GM18508 (cell line): Measurements from ENCODE around the gene HVCN1.
"Not testable (repeated sequence)": the region's sequence is repeated elsewhere in the genome, so short reads cannot be mapped to it uniquely, and the experiment has no call there.

Experiments
- ATAC-seq: cut with Tn5 transposase; IDR thresholded peaks from one replicate; pipeline ENCODE4 v1.9.1; 2021; ENCODE audit warnings: moderate number of reproducible peaks; ENCODE audit not compliant: insufficient read depth, unreplicated experiment

HVCN1 gene

DNA sequence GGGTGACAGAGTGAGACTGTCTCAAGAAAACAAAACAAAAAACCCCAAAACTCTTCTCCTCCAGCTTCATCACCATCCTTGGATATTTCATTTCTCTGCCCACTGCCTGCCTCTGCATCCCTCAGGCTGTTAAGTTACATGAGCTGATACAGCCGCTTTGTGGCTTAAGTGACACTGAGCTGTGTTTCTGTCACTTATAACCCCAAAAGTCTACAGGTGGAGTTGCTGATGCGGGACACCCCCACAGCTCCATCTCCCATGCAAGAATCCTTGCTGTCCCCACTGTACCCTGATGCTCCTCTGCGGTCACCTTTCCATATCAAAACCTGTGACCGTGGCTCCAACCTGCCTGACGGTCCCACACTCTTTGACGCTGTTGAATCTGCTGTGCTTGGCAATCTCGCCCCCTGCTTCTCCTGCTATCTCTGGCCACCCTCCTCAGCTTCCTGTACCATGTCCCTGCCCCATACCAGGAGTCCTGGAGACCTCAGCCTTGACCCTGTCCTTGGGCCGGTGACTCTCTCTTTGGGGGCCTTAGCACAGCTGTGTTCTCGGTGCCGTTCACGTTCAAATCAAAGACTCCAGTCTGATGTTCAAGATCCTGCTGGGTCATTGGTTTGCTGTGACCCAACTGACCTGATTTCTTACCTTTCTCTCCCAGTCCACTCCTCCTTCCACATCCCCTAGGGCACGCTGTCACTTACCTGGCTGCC lies 20.3 kb downstream of the HVCN1 start:
- no peak for ATAC-seq

DNA sequence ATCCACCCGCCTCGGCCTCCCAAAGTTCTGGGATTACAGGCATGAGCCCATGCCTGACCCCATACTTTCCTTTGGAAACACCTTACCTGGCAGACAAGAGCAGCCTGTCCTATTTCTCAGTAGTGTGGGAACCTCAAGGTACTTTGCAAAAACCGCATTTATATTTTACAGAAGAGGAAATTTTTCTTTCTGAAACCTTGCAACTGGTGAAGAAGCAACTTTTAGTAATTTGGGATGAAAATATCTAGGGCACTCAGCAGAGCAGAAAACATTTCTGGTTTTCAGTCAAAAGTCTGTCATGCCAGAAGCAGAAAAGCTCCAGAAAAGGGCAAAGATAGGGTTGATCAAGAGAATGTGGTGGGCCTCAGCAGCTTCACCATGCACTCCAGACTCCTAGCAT lies 21.2 kb downstream of the HVCN1 start:
- ATAC-seq, result no peak

DNA sequence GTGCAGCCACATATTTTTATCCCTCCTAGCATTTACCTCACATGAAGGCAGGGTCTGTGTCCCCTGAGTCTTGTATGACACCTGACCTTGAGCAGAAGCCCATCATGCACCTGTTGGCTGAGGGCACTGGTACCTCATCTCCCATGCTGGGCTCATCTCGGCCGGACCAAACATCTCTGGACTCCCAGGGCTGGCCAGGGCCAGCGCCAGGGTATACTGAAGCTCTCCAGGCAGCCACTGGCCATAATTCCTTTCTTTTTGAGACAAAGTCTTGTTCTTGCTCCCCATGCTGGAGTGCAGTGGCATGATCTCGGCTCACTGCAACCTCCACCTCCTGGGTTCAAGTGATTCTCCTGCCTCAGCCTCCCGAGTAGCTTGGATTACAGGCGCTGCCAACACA lies 22.0 kb downstream of the HVCN1 start:
- ATAC-seq, result no peak

DNA sequence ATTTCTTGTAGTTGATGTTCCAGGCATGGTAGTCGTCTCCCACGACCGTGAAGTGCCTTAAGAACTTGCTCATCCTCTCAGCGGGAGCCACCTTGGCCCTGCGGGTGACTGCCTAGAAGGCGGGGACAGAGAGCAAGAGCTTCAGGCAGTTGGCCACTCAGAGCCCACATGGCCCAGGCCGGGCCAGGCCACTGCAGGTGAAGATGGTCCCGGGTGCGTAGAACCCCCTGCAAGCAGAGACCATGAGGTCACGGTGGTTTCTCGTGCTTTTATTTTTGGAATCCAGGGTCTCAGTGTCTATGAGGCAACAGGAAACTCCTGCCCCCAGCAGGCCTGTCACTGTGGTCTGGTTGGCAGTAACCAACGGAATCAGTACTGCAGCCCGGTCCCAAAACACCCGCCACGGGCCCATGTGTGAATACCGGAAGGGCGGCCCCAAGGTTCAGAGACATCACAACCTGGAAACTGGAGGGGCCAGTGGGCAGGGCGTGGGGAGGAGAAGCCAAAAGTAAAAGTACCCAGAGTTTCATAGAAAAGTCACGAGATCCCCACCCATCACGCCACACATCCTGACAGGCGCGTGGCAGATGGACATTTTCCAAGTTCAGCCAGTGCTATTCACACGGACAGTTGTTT lies 27.5 kb downstream of the HVCN1 start:
- ATAC-seq, result peak; percentile 79

DNA sequence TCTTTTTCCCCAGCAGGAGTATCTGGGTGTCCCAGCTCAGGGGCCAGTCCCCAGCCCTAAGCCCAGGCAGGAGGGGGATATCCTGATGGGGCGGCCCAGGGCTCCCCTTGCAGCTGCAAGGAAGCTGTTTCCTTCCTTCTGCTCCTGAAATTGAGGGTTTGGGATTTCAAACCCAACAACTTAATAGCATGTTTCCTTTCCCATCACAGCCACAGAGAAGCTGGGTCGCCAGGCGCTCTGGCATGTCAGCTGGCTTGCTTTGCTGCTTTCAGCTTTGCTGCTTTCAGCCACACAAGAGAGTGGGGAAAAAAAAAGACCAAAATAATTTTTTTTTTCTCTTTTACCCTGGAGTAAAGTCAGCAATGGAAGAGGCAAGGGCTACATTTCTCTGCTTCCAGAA lies 30.0 kb downstream of the HVCN1 start:
- no peak for ATAC-seq

DNA sequence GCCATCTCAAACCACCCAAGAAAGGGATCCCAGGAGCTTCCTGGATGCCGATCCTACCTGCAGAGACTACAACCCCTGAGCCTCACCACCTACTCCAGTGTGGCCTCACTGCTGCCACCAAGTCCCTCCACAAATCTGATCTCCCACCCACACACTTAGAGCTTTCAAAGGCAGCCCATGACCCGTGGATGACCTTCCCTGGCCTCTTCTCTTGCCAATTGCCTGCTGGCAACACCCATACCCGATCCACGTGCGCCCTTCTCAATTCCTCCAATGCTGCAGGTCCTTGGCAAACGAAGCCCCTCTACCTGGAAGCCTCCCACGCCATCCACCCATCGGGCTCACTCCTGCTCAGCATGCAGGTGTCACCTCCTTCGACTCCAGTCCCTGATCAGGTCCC lies 30.7 kb downstream of the HVCN1 start:
- no peak for ATAC-seq

DNA sequence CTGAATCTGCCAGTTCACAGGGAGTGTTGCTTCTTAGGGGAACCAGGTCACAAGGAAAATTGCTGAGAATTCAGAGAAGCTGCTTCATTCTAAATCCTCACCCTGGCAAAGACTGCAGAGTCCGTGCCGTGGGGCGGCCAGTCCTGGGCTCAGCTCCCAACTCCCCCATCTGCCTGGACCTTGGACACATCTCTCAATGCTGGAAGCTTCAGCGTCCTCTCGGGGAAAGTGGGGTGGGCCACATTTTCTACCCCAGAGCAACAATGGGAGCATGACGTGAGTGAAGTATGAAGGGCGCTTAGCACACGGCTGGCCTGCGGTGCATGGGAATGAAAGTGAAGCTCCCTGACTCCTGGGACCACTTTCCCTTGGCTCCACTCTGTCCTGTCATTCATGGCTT lies 31.2 kb downstream of the HVCN1 start:
- ATAC-seq, result no peak

DNA sequence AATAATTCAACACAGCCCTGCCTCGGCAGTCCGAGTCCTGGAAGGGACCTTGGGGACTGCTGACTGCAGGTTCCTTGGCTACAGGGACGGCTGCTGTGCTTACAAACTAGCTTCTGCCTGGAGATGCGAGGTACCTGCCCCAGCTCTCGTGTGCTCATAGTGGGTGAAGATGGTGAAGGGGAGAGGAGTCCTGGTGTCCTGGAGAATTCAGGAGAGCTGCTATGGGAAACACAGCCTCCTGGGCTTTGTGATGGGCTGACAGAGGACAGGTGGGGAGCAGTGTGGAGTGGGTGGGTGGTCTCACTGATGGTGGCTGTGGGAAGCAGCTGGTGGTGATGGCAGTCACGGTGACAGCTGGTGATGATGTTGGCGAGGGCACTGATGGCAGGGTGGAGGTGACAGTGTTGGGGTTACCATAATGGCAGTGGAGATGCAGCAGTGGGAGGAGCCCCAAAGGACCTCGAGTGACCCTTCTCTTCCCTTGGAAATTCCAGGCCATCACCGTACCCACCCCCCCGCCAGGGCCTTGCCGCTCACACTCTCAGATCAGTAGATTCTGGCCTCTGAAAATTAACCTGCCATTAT lies 32.8 kb downstream of the HVCN1 start:
- no peak for ATAC-seq

DNA sequence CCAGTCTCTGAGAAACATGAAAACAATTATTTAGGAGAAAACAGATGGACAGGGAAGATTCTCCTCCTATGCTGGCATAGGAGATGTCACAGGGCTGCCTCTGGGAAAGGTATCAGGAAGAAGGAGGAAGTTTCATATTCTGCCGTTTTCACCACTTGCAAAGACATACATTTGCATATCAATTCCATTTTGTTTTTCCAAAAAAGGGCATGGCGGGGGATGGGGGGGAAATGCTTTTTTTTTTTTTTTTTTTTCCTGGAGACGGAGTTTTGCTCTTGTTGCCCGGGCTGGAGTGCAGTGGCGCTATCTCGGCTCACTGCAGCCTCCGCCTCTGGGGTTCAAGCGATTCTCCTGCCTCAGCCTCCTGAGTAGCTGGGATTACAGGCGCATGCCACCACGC lies 34.7 kb downstream of the HVCN1 start:
- not testable (repeated sequence) for ATAC-seq

DNA sequence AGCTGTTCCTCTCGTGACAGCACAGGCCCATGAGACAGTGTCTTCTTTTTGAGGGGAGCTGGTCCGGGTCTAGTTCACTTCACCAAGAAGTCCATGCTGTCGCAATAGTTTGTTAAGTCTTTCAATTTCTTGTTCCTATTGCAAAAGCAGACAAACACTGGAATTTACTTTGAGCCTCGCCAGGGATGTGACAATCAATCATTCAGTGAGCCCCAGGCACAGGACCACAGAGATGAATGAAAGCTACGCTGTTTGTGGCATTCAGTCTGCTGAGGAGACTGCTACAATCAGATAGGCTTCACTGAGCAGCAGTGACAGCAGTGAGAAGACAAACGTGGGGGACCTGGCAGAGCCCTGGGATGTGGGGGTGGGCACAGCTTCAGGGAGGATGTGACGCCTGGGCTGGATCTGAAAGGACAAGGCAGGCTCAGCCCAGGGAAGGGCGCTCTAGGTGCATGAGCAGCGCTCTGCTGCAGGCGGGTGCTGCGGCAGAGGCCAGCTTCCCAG lies 39.5 kb downstream of the HVCN1 start:
- ATAC-seq, result no peak

DNA sequence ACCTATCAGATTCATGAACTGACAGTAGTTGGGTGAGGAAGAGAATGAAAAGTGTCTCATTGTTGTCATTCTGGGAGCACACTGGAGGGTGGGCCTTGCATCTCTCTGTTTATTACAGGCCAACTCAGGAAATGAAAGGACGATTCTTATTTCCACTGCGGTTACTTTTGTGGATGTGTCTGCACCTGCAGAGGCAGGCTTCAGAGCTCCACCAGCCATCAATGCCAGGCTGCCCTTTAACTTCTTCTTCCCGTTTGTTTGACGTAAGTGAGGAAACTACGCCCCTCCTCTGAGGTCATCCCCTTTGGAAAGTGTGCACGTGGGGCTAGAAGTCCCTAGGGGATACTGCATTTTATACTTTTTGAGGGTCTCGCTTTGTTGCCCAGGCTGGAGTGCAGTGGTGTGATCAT lies 41.3 kb downstream of the HVCN1 start:
- ATAC-seq, result no peak

DNA sequence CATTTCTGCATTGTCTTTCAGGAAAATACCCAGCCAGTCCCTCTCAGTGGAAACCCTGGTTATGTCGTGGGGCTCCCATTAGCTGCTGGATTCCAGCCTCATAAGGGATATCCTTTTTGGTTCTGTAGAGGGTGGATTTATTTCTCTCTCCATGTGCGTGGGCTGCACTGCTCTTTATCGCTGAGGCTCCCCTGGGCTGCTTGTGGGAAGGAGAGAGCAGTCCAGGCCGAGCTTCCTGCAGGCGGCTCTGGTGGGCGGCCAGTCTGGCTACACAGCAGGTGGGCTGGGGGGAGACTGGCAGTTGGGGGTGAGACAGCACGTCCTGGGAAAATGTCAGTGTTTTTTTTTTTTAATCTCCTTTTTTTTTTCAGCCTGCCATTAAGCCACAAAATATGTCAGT lies 47.4 kb downstream of the HVCN1 start:
- no peak for ATAC-seq

DNA sequence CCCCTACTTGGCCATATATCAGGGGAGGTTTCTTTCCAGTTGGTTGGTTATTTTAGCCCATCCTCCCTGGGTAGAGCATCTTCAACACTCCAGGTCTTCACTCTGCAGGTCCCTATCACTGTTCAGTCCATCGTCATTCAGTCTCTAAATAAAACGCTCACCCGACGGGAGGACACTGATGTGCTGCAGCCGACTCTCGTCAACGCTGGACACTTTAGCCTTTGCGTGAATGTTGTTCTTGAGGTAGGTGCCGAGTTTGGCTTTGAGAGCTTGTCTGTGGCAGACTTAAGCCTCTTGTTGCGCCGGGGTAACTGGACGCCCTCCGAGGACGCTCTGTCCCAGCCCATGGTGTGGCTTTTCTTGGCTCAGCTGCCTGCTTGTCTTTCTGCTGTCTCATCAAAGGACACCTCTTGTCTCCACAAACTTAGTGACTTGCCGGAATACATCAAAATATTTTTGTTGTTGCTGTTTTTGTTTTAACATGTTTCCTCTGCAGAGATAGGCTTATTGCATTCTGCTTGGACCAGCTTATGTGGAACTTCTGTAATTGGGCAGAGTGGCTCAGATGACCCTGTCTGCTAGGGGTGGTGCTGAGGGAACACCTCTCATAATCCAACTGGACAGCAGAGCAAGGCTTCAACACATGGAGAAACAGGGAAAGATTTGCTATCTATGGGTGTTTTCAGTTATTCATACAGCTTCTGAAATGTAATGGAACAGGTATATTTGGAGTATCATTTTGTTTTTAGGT lies 48.5 kb downstream of the HVCN1 start:
- ATAC-seq, result no peak

DNA sequence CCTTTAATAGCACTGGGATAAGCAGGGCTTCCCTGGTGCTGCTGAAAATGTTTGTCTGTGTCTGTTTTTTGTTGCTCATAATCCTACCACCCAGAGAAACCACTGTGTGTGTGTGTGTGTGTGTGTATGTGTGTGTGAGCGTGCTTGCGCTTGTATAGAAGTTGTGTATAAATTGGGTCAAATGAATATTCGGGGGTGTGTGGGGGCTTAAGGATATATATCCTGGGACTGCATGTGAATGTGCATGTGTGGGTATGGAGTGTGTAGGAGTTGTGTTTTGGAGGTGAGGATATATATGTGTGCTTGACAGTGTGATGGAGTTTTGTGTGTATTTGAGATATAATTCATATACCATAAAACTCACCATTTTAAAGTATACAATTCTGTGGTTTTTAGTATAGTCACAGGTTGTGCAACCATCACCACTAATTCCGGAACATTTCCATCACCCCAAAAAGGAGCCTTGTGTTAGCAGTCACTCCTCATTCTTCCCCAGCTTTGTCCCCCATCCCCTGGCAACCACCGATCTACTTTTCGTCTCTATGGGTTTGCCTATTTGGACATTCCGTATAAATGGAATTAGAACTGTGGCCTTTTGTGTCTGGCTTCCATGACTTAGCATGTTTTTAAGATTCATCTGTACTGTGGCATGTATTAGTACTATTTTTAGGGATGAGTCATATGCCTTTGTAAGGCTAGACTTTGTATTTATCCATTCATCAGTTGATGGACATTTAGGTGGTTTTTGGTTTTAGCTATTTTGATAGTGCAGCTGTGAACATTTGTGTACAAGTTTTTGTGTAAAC lies 49.4 kb downstream of the HVCN1 start:
- ATAC-seq, result no peak

DNA sequence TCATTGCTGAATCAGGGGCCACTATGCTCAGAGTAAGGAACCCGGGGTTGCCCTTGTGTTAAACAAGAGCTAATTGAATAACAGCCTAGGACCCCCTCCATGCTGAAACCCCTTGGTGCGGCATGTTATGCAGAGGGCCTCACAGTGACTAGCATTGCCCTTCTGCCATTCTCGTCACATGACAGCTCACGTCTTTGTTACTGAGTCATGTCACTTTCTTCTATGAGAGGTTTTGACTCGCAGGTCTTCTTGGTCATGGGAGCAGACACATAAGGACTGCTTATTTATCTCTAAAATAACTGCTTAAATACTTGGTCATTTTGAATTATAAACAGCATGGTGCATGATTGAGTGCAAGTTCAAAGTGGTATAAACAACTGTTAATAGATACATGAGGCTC lies 50.1 kb downstream of the HVCN1 start:
- ATAC-seq, result no peak

DNA sequence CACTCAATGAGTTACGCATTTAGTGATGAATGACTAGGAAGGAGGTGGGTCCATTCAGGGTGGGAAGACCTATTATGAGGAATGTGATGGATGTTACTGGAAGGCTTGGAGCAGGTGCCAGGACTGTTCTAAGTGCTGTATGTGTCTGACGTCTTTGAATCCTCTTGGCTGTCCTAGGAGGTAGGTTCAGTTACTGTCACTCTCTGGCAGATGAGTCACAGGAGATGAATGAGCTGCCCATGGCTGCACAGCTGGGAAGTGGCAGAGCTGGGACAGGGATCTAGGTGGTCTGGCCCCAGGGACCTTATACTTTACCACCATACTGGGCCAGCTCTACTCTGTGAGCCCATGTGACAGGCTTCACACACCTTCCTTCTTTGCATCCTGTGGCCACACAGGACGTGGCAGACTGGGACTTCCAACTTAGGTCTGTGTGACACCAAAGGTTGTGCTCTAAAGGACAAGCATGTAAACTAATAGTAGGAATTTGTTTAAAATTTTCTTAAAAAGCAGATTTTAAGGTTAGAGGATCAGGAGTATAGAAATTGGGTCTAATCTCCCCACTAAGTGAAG lies 51.0 kb downstream of the HVCN1 start:
- no peak for ATAC-seq

DNA sequence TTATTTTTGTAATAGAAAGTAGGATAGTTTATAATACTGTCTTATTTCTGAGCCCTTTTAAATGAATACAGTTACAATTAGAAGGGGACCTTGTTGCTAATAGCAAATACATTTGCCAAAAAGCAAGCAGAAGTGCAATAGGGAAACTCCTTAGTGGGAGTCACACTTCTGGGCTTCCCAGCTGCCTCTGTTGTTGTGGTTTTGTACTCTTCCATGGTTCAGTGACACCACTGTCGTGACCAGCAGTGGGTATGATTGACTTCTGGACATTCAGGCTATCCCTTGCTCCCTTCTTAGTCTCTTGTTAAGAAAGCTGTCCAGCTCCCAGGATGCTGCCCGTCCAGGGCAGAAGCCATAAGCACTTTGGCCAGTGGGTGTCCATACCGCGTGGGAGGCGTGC lies 52.4 kb downstream of the HVCN1 start:
- ATAC-seq, result no peak

DNA sequence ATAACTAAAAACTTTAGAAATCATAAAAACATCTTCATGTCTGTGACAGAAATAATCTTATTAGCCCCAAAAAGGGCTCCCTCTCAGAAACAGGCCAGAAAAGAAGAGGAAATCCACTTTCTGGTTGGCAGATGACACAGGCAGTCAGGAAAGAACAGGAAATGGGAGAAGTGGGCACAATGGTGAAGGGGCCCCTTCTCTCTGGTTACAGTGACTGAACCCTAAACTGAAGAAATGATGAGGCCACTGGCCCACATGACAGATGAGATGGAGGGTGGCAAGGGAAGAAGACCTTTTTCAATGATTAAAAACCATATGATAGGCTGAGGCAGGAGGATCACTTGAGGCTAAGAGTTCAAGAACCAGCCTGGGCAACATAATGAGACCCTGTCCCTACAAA lies 53.9 kb downstream of the HVCN1 start:
- no peak for ATAC-seq

DNA sequence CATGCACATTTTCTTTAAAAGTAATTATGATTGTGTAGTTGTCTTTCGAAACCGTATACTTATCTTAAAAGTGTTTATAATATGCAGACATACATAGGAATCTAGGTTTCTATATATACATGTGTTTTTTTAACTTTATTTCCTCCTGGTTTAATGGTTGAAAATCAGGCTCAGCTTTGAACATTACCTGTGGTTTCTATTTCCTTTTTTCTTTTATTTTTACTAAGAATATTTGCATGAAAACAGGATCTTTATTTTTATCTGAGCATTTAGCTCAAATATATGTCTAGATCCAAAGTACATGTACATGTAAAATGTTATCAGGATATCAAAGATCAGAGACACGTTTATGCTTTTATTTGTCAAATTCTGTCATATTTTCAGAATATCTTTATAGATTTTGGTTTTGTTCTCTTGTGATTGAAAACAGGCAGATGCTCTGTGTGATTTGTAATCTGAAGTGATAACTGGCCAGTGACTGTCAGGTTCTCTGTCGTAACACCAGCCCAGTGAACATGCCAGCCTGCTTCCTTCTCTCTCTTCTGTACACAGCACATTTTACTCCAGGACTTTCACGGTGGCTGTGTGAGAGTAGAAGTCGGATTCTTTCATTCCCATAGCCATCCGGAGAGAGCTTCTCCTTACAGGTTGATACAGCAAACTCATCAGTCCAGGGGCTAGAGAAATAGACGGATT lies 61.3 kb downstream of the HVCN1 start:
- no peak for ATAC-seq
